DOHH2 (cell line): ENCODE measurements around the gene FBRSL1.

Experiments used
- EZH2phosphoT487 ChIP-seq: fragments of 200-600 bp; sonication (generic); IDR thresholded peaks from 2 replicates; pipeline ENCODE4 v1.6.1; 2017; ENCODE audit warnings: borderline replicate concordance, mild to moderate bottlenecking, antibody characterized with exemption, low read length, moderate library complexity, mixed read lengths
- TF ChIP-seq, protein P1 (sequence below): fragments of 200-600 bp; sonication (generic); IDR thresholded peaks from one replicate; pipeline ENCODE4 v1.5.1; 2014; ENCODE audit warnings: antibody characterized with exemption, mild to moderate bottlenecking, low read depth, low read length; ENCODE audit not compliant: poor library complexity, severe bottlenecking

DNA sequence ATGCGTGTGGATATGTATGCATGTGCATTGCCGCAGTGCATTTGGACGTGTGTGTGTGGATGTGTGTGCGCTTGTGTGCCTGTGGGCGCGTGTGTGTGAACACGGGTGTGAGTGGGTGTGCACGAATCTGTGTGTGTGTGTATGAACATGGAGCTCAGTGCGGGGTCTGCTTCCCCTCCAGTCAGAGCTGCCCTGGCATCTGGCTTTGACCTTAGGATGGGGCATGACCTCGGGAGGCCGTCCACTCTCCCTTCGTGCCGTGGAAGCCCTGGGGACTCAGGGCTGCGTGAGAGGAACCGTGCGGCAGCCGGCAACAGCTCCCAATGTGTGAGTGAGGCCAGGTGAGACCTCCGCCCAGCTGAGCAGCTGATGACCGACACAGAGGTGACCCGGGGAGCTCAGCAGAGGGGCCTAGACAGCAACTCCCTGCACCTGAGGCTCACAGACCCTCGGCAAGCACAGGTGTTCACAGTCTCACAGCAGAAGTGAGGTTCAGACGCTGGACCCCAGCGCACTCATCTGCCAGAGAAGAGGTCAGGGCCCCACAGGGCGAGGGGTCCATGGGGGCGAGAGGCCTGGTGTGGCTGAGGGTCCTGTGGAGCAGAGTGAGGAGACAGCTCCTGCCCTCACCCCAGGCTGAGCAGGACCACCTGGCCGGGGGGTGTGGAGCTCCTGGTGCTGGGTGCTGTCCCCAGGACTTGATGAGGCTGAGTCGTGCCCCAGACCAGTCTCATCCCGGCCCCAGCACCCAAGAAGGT is 33.6 kb upstream of the FBRSL1 start:
- TF ChIP-seq, protein P1, sequence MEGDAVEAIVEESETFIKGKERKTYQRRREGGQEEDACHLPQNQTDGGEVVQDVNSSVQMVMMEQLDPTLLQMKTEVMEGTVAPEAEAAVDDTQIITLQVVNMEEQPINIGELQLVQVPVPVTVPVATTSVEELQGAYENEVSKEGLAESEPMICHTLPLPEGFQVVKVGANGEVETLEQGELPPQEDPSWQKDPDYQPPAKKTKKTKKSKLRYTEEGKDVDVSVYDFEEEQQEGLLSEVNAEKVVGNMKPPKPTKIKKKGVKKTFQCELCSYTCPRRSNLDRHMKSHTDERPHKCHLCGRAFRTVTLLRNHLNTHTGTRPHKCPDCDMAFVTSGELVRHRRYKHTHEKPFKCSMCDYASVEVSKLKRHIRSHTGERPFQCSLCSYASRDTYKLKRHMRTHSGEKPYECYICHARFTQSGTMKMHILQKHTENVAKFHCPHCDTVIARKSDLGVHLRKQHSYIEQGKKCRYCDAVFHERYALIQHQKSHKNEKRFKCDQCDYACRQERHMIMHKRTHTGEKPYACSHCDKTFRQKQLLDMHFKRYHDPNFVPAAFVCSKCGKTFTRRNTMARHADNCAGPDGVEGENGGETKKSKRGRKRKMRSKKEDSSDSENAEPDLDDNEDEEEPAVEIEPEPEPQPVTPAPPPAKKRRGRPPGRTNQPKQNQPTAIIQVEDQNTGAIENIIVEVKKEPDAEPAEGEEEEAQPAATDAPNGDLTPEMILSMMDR, result no peak
- TF ChIP-seq EZH2phosphoT487, result no peak
